Cardiac ventricle fibroblast (primary cell): ENCODE measurements around the gene PLRG1. TPM values are rescaled to one million over a fixed set of nuclear protein-coding genes. Genes with fewer than 3 reads are reported as not detected.

Source experiments
- total RNA-seq: library from RNA; depleted of rRNA; stranded (reverse); fragments of >200 nt; gene quantifications from 2 replicates; pipeline ENCODE4 v1.2.3, GENCODE V29; 2015

PLRG1 gene
- 22.7 and 44.3 TPM in 2 replicates for total RNA-seq

GRCh38 chr4:154549894-154550790 is at the start of gene PLRG1:
Gene PLRG1 (minus strand): TSS chr4:154550400. CDS start chr4:154550308, 92 bp downstream.

GRCh38 chr4:154590329-154591006 is 40.3 kb upstream of the PLRG1 start, which contains the start of gene FGA:
Gene FGA (minus strand): TSS chr4:154590742. CDS start chr4:154590687, 55 bp downstream.

GRCh38 chr4:154562697-154563254 is 12.6 kb upstream of the PLRG1 start, which contains the start of gene FGB:
Gene FGB (plus strand): TSS chr4:154563011. CDS start chr4:154563019, 8 bp downstream.

DNA sequence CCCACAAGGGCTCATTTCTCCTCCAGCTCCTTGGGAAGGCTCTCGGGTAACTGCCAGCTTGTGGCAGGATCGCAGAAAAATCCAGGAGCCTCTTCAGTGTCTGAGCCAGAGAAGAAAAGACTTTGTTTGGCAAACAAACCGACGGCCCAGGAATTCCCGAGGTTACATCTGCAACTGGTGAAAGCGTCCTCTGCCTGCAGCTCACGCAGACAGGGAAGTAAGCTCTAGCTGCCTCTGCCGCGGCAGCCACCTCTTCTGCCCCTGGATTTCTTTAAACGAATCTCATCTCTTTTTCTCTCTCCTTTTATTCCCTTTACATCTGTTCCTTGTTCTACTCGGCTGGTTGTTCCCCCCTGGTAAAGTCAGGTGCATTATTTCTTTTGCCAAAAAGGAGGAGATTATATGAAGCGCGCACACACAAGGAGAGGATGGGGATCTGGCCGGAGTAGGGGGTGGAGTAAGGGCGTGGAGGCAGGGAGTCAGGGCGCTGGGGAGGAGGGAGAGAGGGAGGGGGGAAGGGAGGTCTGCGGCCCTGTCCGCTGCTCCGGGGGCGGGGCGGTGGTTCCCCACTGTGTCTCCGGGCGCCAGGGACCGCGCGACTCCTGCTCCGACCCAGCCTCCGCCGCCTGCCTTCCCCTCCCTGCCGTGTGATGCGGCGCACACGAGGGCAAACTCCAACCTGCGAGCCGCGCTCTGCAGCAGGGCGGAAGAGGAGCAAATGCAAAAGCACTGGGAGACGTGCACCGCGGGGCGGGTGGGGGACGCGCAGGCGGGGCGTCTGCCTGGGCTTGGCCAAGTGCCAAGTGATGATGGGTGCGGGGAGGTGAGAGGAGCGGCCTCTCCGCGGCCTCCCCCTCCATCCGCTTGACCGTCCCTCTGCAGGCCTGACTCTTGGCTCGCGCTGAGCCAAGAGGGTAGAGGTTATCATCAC is 58.6 kb downstream of the PLRG1 start, which contains the start of gene DCHS2:
DCHS2 (minus strand) TSS at position 459 of the 931 bp plus-strand sequence; CDS start at position 15, 444 bp downstream.

Other genes starting within 250 kb of the PLRG1 start
- gene DCHS2, start 58.6 kb downstream of the PLRG1 start, total RNA-seq: not detected in 2 replicates
- not detected in 2 replicates for gene FGB, start 12.6 kb upstream of the PLRG1 start, total RNA-seq
- not detected in 2 replicates for gene FGA, start 40.3 kb upstream of the PLRG1 start, total RNA-seq
- gene FGG, start 62.3 kb upstream of the PLRG1 start, total RNA-seq: not detected in 2 replicates
- gene LRAT, start 193.6 kb upstream of the PLRG1 start, total RNA-seq: not detected in 2 replicates
- gene RBM46, start 230.9 kb upstream of the PLRG1 start, total RNA-seq: 0.20 TPM in 1 of 2 replicates, not detected in the other